Erythroblast (primary cell): ENCODE measurements around the gene C10orf62.

Source experiments
- GATA1 ChIP-seq: IDR thresholded peaks from 2 replicates; pipeline ENCODE4 v1.6.1; 2011; ENCODE audit warnings: low read depth, mild to moderate bottlenecking, control low read depth, low read length, moderate library complexity
- POLR2A ChIP-seq: IDR thresholded peaks from 2 replicates; pipeline ENCODE4 v1.6.1; 2011; ENCODE audit warnings: mild to moderate bottlenecking, low read length

- TF ChIP-seq POLR2A, result no peak
- TF ChIP-seq GATA1, result no peak
Measured at GRCh38 chr10:97593421-97593820, 3.9 kb downstream of the C10orf62 start.
